ENCODE data around the gene TEAD2.

TEAD2 gene

GRCh38 chr19:49359851-49360820 is 2.1 kb downstream of the TEAD2 start:
- no peaks in the 10 kb centered on the region for H4K20me1 ChIP-seq (ENCODE audit: insufficient read depth, low read length)
- H3K9me3 ChIP-seq (ENCODE audit: low read length), result no peaks in the 10 kb centered on the region
- no peaks in the 10 kb centered on the region for H3K9me2 ChIP-seq (ENCODE audit: low read depth, low read length)
- H3K27me3 ChIP-seq (ENCODE audit: insufficient read depth, low read length), result peaks cover 18% of the 10 kb centered on the region; the same call in 1 of the 2 replicates
- H3K27ac ChIP-seq (ENCODE audit: low read depth, low read length, poor library complexity, severe bottlenecking), result no peak overlapping the region
- H3K9ac ChIP-seq (ENCODE audit: low read length), result no peak overlapping the region
- H3F3A ChIP-seq (ENCODE audit: insufficient read depth, low read length), result no peaks in the 10 kb centered on the region
- peaks cover 44% of the 10 kb centered on the region for H3K4me1 ChIP-seq (ENCODE audit: insufficient read depth, low read length, severe bottlenecking)
- H3K79me2 ChIP-seq (ENCODE audit: insufficient read depth, low read length), result no peaks in the 10 kb centered on the region
- H3K36me3 ChIP-seq (ENCODE audit: insufficient read depth, low read length), result no peaks in the 10 kb centered on the region
- TF ChIP-seq, protein P1, sequence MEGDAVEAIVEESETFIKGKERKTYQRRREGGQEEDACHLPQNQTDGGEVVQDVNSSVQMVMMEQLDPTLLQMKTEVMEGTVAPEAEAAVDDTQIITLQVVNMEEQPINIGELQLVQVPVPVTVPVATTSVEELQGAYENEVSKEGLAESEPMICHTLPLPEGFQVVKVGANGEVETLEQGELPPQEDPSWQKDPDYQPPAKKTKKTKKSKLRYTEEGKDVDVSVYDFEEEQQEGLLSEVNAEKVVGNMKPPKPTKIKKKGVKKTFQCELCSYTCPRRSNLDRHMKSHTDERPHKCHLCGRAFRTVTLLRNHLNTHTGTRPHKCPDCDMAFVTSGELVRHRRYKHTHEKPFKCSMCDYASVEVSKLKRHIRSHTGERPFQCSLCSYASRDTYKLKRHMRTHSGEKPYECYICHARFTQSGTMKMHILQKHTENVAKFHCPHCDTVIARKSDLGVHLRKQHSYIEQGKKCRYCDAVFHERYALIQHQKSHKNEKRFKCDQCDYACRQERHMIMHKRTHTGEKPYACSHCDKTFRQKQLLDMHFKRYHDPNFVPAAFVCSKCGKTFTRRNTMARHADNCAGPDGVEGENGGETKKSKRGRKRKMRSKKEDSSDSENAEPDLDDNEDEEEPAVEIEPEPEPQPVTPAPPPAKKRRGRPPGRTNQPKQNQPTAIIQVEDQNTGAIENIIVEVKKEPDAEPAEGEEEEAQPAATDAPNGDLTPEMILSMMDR (IDR thresholded peaks at IDR 0.05; ENCODE audit: low read length), result no peak
- no peak for TF ChIP-seq EZH2 (IDR thresholded peaks at IDR 0.05; ENCODE audit: borderline replicate concordance, low read length)
- no peak overlapping the region for H3K4me3 ChIP-seq (ENCODE audit: low read depth, low read length, poor library complexity, severe bottlenecking)
- no peak overlapping the region for H2AFZ ChIP-seq (ENCODE audit: low read length)
- H3K4me2 ChIP-seq (ENCODE audit: low read length), result no peak overlapping the region

DNA sequence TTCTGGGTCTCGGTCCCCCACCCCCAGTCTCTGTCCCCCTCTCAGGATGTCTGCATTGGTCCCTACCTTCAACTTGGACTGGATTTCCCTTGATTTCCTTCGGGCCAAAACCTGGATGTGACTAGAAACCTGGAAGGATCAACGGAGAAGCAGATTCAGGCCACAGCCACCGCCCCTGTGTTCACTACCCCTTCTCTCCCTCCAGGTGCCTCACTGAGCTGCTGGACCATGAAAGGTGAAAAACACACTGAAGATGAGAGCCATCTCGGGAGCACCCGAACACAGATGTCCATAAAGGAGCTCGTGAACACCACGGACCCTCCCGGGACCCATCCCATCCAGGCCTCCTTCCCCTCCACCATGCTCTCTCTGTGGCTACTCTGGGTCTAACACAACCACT is 5.0 kb downstream of the TEAD2 start:
- H3F3A ChIP-seq (ENCODE audit: insufficient read depth, low read length), result no peaks in the 10 kb centered on the region
- H3K27ac ChIP-seq (ENCODE audit: low read depth, low read length, poor library complexity, severe bottlenecking), result no peak overlapping the region
- no peaks in the 10 kb centered on the region for H3K36me3 ChIP-seq (ENCODE audit: insufficient read depth, low read length)
- H2AFZ ChIP-seq (ENCODE audit: low read length), result no peak overlapping the region
- peaks cover 34% of the 10 kb centered on the region for H3K4me1 ChIP-seq (ENCODE audit: insufficient read depth, low read length, severe bottlenecking)
- H3K9ac ChIP-seq (ENCODE audit: low read length), result no peak overlapping the region
- no peaks in the 10 kb centered on the region for H3K79me2 ChIP-seq (ENCODE audit: insufficient read depth, low read length)
- TF ChIP-seq, protein P1 (IDR thresholded peaks at IDR 0.05; ENCODE audit: low read length), result peak; percentile 6; the same call in 1 of the 2 replicates
- no peak for TF ChIP-seq EZH2 (IDR thresholded peaks at IDR 0.05; ENCODE audit: borderline replicate concordance, low read length)
- no peak overlapping the region for H3K4me3 ChIP-seq (ENCODE audit: low read depth, low read length, poor library complexity, severe bottlenecking)
- no peaks in the 10 kb centered on the region for H3K9me2 ChIP-seq (ENCODE audit: low read depth, low read length)
- no peaks in the 10 kb centered on the region for H3K9me3 ChIP-seq (ENCODE audit: low read length)
- H3K27me3 ChIP-seq (ENCODE audit: insufficient read depth, low read length), result peaks cover 8% of the 10 kb centered on the region; the same call in 1 of the 2 replicates
- H4K20me1 ChIP-seq (ENCODE audit: insufficient read depth, low read length), result no peaks in the 10 kb centered on the region
- H3K4me2 ChIP-seq (ENCODE audit: low read length), result no peak overlapping the region

- Histone ChIP-seq H3K79me2 (ENCODE audit: insufficient read depth, low read length) (no peaks in the 10 kb centered on the region), H3K9me2 (ENCODE audit: low read depth, low read length) (no peaks in the 10 kb centered on the region), H3K4me2 (ENCODE audit: low read length) (no peak overlapping the region), H3K9me3 (ENCODE audit: low read length) (no peaks in the 10 kb centered on the region), H2AFZ (ENCODE audit: low read length) (no peak overlapping the region), H3K9ac (ENCODE audit: low read length) (no peak overlapping the region), H3K4me1 (ENCODE audit: insufficient read depth, low read length, severe bottlenecking) (peaks cover 27% of the 10 kb centered on the region), H3K27me3 (ENCODE audit: insufficient read depth, low read length) (peaks cover 8% of the 10 kb centered on the region; the same call in 1 of the 2 replicates), H3K4me3 (ENCODE audit: low read depth, low read length, poor library complexity, severe bottlenecking) (no peak overlapping the region), H3F3A (ENCODE audit: insufficient read depth, low read length) (no peaks in the 10 kb centered on the region), H3K36me3 (ENCODE audit: insufficient read depth, low read length) (no peaks in the 10 kb centered on the region), H4K20me1 (ENCODE audit: insufficient read depth, low read length) (no peaks in the 10 kb centered on the region), H3K27ac (ENCODE audit: low read depth, low read length, poor library complexity, severe bottlenecking) (no peak overlapping the region)
- no peak for TF ChIP-seq EZH2 (IDR thresholded peaks at IDR 0.05; ENCODE audit: borderline replicate concordance, low read length)
- TF ChIP-seq, protein P1 (IDR thresholded peaks at IDR 0.05; ENCODE audit: low read length), result no peak
Observed at GRCh38 chr19:49356382-49356781, 5.8 kb downstream of the TEAD2 start.
